ENCODE data around the gene SETX. TPM values are rescaled to one million over a fixed set of nuclear protein-coding genes. Genes with fewer than 3 reads are reported as not detected.
A peak's percentile ranks its signal among the peaks of the same experiment; 100 is the strongest.

SETX gene
- total and polyA plus RNA-seq, 2 of the 13 experiments (the other 11 are each of a cell fraction or from before 2014, with no cell fraction given), result 13.2 to 39.0 TPM

DNA sequence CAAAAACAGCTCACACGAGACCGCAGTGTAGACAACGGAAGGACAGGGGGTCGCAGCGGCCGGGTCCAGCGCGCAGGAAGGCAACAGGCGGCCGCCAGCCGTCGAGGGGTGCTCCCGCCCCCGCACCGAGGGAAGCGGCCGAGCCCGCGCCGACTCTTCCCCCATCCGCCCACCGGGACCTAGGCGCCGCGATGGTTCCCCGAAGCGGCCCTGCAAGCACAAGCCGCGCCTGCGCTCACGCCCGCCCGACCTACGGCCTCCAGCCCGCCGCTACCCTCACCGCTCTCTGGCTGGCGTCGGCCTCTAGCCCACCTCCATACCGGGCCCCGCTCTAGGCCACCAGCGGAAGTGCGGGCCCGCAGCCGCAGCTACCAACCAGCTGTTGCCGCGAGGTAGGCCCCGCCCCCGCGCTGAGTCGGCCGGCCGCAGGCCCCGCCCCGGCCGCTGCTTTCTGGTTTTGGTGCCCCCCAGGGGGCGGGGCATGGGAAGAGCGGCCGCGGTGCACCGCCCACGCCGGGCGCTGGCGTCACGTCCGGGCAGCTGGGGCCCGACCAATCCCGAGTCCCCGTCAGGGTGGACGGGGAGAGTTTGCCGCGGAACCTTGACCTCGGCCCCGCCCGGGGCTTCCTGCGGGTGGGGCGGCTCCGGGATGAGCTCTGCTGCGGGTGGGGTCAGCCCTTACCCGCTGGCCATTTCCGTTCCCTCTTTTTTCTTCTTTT, at the start of gene SETX (continued):
- TF ChIP-seq, protein P1, sequence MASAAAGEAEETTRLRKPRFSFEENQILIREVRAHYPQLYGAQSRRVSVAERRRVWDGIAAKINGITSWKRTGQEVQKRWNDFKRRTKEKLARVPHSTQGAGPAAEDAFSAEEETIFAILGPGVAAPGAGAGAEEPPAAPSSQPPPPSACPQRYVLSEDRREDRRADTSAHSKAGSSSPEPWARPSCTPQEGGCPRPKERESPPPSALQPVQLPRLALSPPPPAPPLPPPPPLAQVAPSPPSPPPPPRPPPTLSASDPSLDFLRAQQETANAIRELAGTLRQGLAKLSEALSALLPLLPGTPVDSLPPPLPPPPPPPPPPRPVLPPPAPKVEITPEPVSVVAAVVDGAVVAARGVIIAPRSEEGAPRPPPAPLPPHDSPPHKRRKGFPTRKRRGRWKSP (CRISPR knock-in tag; IDR thresholded peaks at IDR 0.05), result no peak
- TF ChIP-seq EED (CRISPR knock-in tag; IDR thresholded peaks at IDR 0.05) (0 out of 2 replicates have a peak, but pooled peaks have one; percentile 20), MZF1 (CRISPR knock-in tag; IDR thresholded peaks at IDR 0.05; ENCODE audit: borderline replicate concordance) (no peak), ZNF660 (CRISPR knock-in tag; IDR thresholded peaks at IDR 0.05; ENCODE audit: borderline replicate concordance, low read depth) (no peak), ZFP62 (CRISPR knock-in tag; IDR thresholded peaks at IDR 0.05) (no peak), ARNT2 (CRISPR knock-in tag; IDR thresholded peaks at IDR 0.05; ENCODE audit: low read depth) (0 out of 2 replicates have a peak, but pooled peaks have one; percentile 23), ZNF329 (CRISPR knock-in tag; IDR thresholded peaks at IDR 0.05; ENCODE audit: low read depth) (peak; percentile 50; the same call in 1 of the 2 replicates), RXRA (CRISPR knock-in tag; IDR thresholded peaks at IDR 0.05) (no peak), SKI (IDR thresholded peaks at IDR 0.05; ENCODE audit: partially characterized antibody) (no peak), PHF20 (CRISPR knock-in tag; IDR thresholded peaks at IDR 0.05) (peak; percentile 84), REXO4 (CRISPR knock-in tag; IDR thresholded peaks at IDR 0.05; ENCODE audit: borderline replicate concordance) (no peak)
- TF ChIP-seq, protein P2, sequence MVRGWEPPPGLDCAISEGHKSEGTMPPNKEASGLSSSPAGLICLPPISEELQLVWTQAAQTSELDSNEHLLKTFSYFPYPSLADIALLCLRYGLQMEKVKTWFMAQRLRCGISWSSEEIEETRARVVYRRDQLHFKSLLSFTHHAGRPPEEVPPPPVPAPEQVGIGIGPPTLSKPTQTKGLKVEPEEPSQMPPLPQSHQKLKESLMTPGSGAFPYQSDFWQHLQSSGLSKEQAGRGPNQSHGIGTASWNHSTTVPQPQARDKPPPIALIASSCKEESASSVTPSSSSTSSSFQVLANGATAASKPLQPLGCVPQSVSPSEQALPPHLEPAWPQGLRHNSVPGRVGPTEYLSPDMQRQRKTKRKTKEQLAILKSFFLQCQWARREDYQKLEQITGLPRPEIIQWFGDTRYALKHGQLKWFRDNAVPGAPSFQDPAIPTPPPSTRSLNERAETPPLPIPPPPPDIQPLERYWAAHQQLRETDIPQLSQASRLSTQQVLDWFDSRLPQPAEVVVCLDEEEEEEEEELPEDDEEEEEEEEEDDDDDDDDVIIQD (CRISPR knock-in tag; IDR thresholded peaks at IDR 0.05; ENCODE audit: low read depth), result no peak
- TF ChIP-seq, protein P3, sequence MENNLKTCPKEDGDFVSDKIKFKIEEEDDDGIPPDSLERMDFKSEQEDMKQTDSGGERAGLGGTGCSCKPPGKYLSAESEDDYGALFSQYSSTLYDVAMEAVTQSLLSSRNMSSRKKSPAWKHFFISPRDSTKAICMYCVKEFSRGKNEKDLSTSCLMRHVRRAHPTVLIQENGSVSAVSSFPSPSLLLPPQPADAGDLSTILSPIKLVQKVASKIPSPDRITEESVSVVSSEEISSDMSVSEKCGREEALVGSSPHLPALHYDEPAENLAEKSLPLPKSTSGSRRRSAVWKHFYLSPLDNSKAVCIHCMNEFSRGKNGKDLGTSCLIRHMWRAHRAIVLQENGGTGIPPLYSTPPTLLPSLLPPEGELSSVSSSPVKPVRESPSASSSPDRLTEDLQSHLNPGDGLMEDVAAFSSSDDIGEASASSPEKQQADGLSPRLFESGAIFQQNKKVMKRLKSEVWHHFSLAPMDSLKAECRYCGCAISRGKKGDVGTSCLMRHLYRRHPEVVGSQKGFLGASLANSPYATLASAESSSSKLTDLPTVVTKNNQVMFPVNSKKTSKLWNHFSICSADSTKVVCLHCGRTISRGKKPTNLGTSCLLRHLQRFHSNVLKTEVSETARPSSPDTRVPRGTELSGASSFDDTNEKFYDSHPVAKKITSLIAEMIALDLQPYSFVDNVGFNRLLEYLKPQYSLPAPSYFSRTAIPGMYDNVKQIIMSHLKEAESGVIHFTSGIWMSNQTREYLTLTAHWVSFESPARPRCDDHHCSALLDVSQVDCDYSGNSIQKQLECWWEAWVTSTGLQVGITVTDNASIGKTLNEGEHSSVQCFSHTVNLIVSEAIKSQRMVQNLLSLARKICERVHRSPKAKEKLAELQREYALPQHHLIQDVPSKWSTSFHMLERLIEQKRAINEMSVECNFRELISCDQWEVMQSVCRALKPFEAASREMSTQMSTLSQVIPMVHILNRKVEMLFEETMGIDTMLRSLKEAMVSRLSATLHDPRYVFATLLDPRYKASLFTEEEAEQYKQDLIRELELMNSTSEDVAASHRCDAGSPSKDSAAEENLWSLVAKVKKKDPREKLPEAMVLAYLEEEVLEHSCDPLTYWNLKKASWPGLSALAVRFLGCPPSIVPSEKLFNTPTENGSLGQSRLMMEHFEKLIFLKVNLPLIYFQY (CRISPR knock-in tag; IDR thresholded peaks at IDR 0.05; ENCODE audit: borderline replicate concordance), result no peak; the same call in 1 of the 2 replicates
- TF ChIP-seq, protein P4, sequence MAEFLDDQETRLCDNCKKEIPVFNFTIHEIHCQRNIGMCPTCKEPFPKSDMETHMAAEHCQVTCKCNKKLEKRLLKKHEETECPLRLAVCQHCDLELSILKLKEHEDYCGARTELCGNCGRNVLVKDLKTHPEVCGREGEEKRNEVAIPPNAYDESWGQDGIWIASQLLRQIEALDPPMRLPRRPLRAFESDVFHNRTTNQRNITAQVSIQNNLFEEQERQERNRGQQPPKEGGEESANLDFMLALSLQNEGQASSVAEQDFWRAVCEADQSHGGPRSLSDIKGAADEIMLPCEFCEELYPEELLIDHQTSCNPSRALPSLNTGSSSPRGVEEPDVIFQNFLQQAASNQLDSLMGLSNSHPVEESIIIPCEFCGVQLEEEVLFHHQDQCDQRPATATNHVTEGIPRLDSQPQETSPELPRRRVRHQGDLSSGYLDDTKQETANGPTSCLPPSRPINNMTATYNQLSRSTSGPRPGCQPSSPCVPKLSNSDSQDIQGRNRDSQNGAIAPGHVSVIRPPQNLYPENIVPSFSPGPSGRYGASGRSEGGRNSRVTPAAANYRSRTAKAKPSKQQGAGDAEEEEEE (CRISPR knock-in tag; IDR thresholded peaks at IDR 0.05; ENCODE audit: borderline replicate concordance), result no peak
- TF ChIP-seq, protein P5, sequence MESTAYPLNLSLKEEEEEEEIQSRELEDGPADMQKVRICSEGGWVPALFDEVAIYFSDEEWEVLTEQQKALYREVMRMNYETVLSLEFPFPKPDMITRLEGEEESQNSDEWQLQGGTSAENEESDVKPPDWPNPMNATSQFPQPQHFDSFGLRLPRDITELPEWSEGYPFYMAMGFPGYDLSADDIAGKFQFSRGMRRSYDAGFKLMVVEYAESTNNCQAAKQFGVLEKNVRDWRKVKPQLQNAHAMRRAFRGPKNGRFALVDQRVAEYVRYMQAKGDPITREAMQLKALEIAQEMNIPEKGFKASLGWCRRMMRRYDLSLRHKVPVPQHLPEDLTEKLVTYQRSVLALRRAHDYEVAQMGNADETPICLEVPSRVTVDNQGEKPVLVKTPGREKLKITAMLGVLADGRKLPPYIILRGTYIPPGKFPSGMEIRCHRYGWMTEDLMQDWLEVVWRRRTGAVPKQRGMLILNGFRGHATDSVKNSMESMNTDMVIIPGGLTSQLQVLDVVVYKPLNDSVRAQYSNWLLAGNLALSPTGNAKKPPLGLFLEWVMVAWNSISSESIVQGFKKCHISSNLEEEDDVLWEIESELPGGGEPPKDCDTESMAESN (CRISPR knock-in tag; conservative IDR thresholded peaks at IDR 0.05), result peak; percentile 26
- TF ChIP-seq, protein P6, sequence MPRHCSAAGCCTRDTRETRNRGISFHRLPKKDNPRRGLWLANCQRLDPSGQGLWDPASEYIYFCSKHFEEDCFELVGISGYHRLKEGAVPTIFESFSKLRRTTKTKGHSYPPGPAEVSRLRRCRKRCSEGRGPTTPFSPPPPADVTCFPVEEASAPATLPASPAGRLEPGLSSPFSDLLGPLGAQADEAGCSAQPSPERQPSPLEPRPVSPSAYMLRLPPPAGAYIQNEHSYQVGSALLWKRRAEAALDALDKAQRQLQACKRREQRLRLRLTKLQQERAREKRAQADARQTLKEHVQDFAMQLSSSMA (CRISPR knock-in tag; IDR thresholded peaks at IDR 0.05), result no peak
